AG09309 (cell line): ENCODE data around the gene SCP2.

ENCODE experiments used
- DNase-seq: peaks from one replicate; pipeline ENCODE4 v3.0.0-alpha.2; 2010; ENCODE audit warnings: low read depth
- H3K4me3 ChIP-seq: 2 replicates; pipeline ENCODE4 v1.5.1; 2011; ENCODE audit warnings: mild to moderate bottlenecking, low read depth, low read length, moderate library complexity; ENCODE audit not compliant: control insufficient read depth
- TF ChIP-seq, protein P1 (sequence below): IDR thresholded peaks from 2 replicates; pipeline ENCODE4 v1.5.1; 2011; ENCODE audit warnings: mild to moderate bottlenecking, low read depth, low read length, inconsistent platforms; ENCODE audit not compliant: insufficient read depth, control insufficient read depth; ENCODE audit errors: missing control alignments

Gene SCP2

DNA sequence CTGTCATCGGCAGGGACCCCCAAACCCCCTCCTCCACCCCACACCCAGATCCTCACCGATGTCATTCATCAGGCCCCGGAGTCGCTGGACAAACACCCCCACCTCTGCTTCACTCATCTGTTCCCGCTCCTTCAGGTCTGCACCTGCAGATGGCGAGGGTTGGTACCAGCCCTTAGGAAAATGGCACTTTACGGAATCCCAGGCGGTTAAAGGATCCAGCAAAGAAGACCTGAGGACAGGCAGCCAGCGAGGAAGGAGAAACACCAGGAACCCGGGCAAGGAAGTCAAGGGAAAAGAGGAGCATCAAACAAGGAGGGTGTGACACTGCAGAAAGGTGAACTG lies 19.3 kb upstream of the SCP2 start:
- no peak for DNase-seq
- TF ChIP-seq, protein P1, sequence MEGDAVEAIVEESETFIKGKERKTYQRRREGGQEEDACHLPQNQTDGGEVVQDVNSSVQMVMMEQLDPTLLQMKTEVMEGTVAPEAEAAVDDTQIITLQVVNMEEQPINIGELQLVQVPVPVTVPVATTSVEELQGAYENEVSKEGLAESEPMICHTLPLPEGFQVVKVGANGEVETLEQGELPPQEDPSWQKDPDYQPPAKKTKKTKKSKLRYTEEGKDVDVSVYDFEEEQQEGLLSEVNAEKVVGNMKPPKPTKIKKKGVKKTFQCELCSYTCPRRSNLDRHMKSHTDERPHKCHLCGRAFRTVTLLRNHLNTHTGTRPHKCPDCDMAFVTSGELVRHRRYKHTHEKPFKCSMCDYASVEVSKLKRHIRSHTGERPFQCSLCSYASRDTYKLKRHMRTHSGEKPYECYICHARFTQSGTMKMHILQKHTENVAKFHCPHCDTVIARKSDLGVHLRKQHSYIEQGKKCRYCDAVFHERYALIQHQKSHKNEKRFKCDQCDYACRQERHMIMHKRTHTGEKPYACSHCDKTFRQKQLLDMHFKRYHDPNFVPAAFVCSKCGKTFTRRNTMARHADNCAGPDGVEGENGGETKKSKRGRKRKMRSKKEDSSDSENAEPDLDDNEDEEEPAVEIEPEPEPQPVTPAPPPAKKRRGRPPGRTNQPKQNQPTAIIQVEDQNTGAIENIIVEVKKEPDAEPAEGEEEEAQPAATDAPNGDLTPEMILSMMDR, result no peak
- no peak overlapping the region for H3K4me3 ChIP-seq

DNA sequence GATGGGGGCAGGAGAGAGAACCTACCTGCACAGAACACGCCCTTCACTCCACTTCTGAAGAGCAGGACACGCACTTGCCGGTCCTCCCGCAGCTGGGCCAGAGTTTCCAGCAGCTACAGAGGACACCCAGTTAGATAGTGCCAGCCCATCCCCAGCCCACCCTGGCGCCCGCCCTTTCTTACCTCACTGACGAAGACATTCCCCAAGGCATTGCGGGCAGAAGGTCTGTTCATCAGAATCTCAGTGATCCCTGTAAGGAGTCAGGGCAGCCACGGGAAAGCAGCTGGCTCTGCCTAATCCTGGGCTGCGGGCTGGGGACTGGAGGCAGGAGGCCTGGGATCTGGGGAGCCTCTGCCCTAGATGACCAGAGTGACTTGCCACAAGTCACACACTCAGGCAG lies 15.5 kb upstream of the SCP2 start:
- TF ChIP-seq, protein P1, result no peak
- DNase-seq, result no peak
- H3K4me3 ChIP-seq, result no peak overlapping the region

DNA sequence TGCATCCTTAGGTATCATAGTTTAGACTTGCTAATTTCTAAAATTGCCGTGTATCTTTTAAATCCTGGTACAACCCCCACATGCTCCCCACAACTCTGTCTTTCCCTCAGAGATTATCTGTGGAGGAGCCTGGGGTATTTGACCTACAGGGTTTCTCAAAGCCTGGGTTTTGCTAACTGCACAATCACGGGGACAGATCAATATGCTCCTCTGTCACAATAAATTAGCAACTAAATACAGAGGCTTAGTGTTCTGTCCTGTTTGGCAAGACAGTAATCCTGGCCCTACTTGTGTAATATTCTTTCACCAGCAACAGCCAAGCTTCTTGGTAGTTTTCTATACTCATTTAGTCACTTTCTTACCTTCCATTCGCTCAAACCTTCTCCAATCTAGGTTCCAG lies 14.1 kb upstream of the SCP2 start:
- TF ChIP-seq, protein P1, result no peak
- no peak for DNase-seq
- no peak overlapping the region for H3K4me3 ChIP-seq

DNA sequence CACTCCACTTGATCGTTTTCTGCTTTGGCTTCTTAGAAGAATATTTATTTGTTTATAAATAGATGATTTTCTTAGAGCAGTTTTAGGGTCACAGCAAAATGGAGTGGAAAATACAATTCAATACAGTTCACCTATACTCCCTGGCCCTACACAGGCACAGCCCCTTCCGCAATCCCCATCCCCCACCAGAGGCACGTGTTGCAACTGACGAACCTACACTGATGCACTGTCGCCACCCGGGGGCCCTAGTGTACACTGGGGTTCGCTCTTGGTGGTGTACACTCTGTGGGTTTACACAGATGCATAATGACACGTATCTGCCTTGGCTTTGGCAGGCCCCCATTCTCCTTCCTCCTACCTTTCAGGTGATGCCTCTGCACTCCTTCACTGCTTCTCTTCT lies 13.5 kb upstream of the SCP2 start:
- TF ChIP-seq, protein P1, result no peak
- DNase-seq, result no peak
- no peak overlapping the region for H3K4me3 ChIP-seq

DNA sequence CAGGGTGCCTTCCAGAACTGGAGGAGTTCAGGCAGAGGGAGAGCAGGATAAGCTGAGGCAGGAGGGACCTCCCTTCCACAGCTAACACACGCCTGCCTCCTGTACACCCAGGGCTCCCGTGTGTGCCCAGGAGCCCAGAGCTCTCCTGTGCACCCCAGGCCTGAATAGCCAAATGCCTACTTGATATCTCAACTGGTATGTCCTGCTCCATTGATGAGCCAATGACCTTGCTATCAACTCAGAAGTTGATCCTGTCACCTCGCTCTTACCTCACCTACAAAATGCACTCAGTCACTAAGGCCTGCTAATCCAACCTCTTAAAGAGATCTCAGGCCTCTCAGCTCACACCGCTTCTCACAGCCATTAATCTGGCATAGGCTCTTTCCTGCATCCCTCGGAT lies 12.6 kb upstream of the SCP2 start:
- no peak for DNase-seq

DNA sequence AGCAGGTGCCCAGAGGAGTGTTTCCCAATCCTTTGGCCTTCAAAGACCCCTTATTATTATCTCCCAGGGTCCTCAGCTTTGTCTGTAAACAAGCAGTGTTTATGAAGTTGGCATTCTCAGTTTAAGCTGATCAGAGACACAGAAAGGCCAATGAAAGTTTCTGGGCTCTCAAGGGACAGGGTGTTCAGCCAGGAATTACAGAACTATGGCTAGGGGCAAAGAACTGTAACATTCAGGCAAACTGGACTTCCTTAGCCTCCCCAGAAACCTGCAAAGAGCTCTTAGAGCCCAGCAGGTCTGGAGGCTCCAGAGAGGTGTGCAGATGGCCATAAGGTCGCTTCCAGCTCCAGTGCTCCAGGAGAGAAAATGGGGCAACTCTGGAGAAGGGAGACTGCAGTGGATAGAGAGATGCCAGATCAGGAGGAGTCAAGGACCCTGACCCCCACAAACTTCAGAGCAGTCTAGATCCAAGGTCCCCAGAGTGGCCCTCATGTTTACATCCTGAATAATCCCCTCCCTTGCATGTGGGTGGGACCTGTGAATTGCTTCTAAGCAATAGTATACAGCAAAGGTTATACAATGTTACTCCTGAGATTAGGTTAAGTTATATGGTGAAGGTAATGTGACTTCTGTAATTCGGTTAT lies 11.7 kb upstream of the SCP2 start:
- DNase-seq, result no peak
- no peak overlapping the region for H3K4me3 ChIP-seq
- TF ChIP-seq, protein P1, result no peak

More for the DNA sequence above, 12.6 kb upstream of the SCP2 start:
- H3K4me3 ChIP-seq, result no peak overlapping the region
- TF ChIP-seq, protein P1, result no peak

DNA sequence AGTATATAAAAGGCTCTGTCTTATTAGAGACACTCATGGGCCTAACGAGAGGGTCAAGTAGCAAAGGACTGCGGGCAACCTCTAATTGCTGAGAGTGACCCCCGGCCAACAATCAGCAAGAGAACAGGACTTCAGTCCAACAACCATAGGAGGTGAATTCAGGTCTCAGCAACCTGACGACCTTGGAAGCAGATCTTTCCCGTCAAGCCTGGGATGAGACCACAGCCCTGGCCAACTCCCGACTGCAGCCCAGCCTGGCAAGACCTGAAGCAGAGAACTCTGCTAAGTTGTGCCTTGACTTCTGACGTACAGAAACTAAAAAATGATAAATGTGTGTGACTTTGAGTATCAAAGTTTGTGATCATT lies 11.2 kb upstream of the SCP2 start:
- TF ChIP-seq, protein P1, result no peak
- no peak overlapping the region for H3K4me3 ChIP-seq
- no peak for DNase-seq
